ENCODE measurements around the gene SNRNP27.

Gene SNRNP27

GRCh38 chr2:69954084-69954483 lies 60.3 kb downstream of the SNRNP27 start:
- no peak overlapping the region for H3K4me3 Mint-ChIP-seq
- H3K27ac Mint-ChIP-seq, result no peak overlapping the region
- no peaks in the 10 kb centered on the region for H3K4me1 Mint-ChIP-seq
- no peaks in the 10 kb centered on the region for H3K9me3 Mint-ChIP-seq
- H3K27me3 Mint-ChIP-seq (ENCODE audit: low read depth), result no peaks in the 10 kb centered on the region
- no peaks in the 10 kb centered on the region for H3K36me3 Mint-ChIP-seq (ENCODE audit: low read depth)
- no peak for TF ChIP-seq CTCF (IDR thresholded peaks at IDR 0.05; ENCODE audit: unreplicated experiment in 3 of 3)
